Activated CD8-positive, alpha-beta memory T cell treated with anti-CD3 and anti-CD28 coated beads, Interleukin-2, amount 50 U/mL, for 1 hour (primary cell): ENCODE results near the gene STARD5.

Source experiments
- DNase-seq: peaks from one replicate; pipeline ENCODE4 v3.0.0-alpha.2; 2020; ENCODE audit errors: extremely low read depth

The STARD5 gene

GRCh38 chr15:81312790-81313543, 11.0 kb downstream of the STARD5 start:
- DNase-seq, result no peak

GRCh38 chr15:81311752-81312464, 12.0 kb downstream of the STARD5 start:
- no peak for DNase-seq

- DNase-seq, result no peak
Observed at GRCh38 chr15:81310480-81310879, 13.5 kb downstream of the STARD5 start.

GRCh38 chr15:81309647-81310450, 14.1 kb downstream of the STARD5 start:
- DNase-seq, result no peak

GRCh38 chr15:81308260-81308659, 15.7 kb downstream of the STARD5 start:
- DNase-seq, result no peak

- no peak for DNase-seq
Observed at GRCh38 chr15:81304226-81304625, 19.7 kb downstream of the STARD5 start.

- no peak for DNase-seq
Observed at GRCh38 chr15:81303244-81304225, 20.4 kb downstream of the STARD5 start.

GRCh38 chr15:81302701-81303109, 21.2 kb downstream of the STARD5 start:
- no peak for DNase-seq

- DNase-seq, result no peak
Observed at GRCh38 chr15:81301815-81302399, 22.0 kb downstream of the STARD5 start.

GRCh38 chr15:81301385-81301784, 22.6 kb downstream of the STARD5 start:
- no peak for DNase-seq

GRCh38 chr15:81299630-81300273, 24.2 kb downstream of the STARD5 start:
- DNase-seq, result no peak

GRCh38 chr15:81299156-81299555, 24.8 kb downstream of the STARD5 start:
- no peak for DNase-seq

GRCh38 chr15:81298611-81299010, 25.3 kb downstream of the STARD5 start:
- DNase-seq, result no peak

- no peak for DNase-seq
Observed at GRCh38 chr15:81297603-81298575, 26.1 kb downstream of the STARD5 start.

- no peak for DNase-seq
Observed at GRCh38 chr15:81297147-81297572, 26.8 kb downstream of the STARD5 start.

- peak; percentile 50 for DNase-seq
Observed at GRCh38 chr15:81296673-81297072, 27.3 kb downstream of the STARD5 start.

- DNase-seq, result no peak
Observed at GRCh38 chr15:81296186-81296585, 27.8 kb downstream of the STARD5 start.

GRCh38 chr15:81295486-81296121, 28.3 kb downstream of the STARD5 start:
- no peak for DNase-seq

- no peak for DNase-seq
Observed at GRCh38 chr15:81294516-81294880, 29.4 kb downstream of the STARD5 start.
